ENCODE measurements around the gene HEXIM1.

HEXIM1 gene

DNA sequence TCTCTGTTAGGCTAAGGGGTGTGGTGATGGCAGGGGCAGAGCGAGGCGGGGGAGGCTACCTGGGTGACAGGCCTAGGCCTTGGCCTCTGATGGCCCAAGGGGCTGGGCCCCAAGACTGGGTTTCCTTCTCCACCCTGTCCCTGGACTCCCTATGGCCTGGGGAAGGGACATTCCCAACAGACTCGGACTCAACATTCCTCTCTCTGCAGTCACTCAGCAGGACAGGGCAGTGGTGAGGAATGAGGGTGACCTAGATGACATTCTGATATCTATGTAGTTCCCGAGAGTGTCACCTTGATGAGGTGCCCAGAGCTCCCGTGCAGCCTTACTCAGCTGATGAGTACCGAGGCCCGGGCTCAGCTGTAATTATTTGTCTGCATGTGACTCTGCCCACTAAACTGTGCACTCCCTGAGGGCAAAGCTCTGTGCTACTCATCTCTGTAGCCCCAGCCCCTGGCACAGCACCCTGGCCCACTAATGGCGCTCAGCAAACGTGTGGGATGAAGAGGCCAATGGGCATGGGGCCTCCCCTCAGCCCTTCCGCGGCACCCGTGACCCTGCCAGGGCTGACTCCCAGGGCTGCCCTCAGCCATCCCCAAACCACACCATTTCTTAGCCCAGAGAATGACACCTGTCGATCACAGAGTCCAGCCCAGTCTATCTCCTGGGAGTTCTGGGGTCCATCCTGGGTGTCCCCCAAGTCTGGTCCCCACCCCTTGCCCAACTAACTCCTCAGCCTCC, 18.2 kb upstream of the HEXIM1 start:
- H3K4me1 ChIP-seq (ENCODE audit: control insufficient read depth, insufficient read depth, low read length): peaks cover 16% of the 10 kb centered on the region

GRCh38 chr17:45130681-45131615, 17.3 kb upstream of the HEXIM1 start:
- Histone ChIP-seq H3K9me3 (ENCODE audit: control insufficient read depth, low read length) (no peaks in the 10 kb centered on the region), H3K27me3 (ENCODE audit: control insufficient read depth, insufficient read depth, low read length, poor library complexity, severe bottlenecking) (peaks cover 3% of the 10 kb centered on the region), H3K4me3 (ENCODE audit: insufficient read depth, low read depth, low read length) (no peak overlapping the region), H3K36me3 (ENCODE audit: control insufficient read depth, insufficient read depth, low read length) (no peaks in the 10 kb centered on the region), H3K4me1 (ENCODE audit: control insufficient read depth, insufficient read depth, low read length) (peaks cover 16% of the 10 kb centered on the region), H3K27ac (ENCODE audit: insufficient read depth, low read depth, low read length, poor library complexity, severe bottlenecking) (no peak overlapping the region)
- 90 to 92% methylated on average over 17 of the region's 17 CpGs for WGBS, 2 experiments

More for the DNA sequence above, 18.2 kb upstream of the HEXIM1 start:
- WGBS, 2 experiments: 85 to 88% methylated on average over 13 of the region's 13 CpGs
- Histone ChIP-seq H3K27ac (ENCODE audit: insufficient read depth, low read depth, low read length, poor library complexity, severe bottlenecking) (no peak overlapping the region), H3K27me3 (ENCODE audit: control insufficient read depth, insufficient read depth, low read length, poor library complexity, severe bottlenecking) (peaks cover 3% of the 10 kb centered on the region), H3K4me3 (ENCODE audit: insufficient read depth, low read depth, low read length) (no peak overlapping the region), H3K9me3 (ENCODE audit: control insufficient read depth, low read length) (no peaks in the 10 kb centered on the region), H3K36me3 (ENCODE audit: control insufficient read depth, insufficient read depth, low read length) (no peaks in the 10 kb centered on the region)

- Histone ChIP-seq H3K36me3 (ENCODE audit: control insufficient read depth, insufficient read depth, low read length) (no peaks in the 10 kb centered on the region), H3K4me3 (ENCODE audit: insufficient read depth, low read depth, low read length) (peak overlapping the region; percentile 67), H3K9me3 (ENCODE audit: control insufficient read depth, low read length) (no peaks in the 10 kb centered on the region), H3K27me3 (ENCODE audit: control insufficient read depth, insufficient read depth, low read length, poor library complexity, severe bottlenecking) (peaks cover 3% of the 10 kb centered on the region), H3K4me1 (ENCODE audit: control insufficient read depth, insufficient read depth, low read length) (peaks cover 16% of the 10 kb centered on the region), H3K27ac (ENCODE audit: insufficient read depth, low read depth, low read length, poor library complexity, severe bottlenecking) (peak overlapping the region; percentile 50)
- WGBS, 2 experiments: 16% methylated on average over 46 of the region's 46 CpGs
These were observed 16.5 kb upstream of the HEXIM1 start for GRCh38 chr17:45131616-45132319.

DNA sequence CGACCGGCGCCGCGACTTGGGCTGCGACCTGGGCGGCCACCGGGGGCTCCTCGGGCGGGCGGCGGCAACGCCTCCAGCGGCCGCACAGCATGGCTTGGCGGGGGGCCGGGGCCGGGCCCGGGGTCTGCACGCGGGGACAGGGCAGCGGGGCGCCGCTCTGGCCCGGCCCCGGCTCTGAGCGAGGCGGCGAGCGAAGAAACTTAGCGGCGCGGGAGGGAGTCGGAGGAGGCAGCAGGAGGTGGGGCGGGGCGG, 16.0 kb upstream of the HEXIM1 start, which contains the start of gene PLCD3:
TSS of gene PLCD3 (minus strand) at position 196 of the 252 bp plus-strand sequence. CDS start at position 91, 105 bp downstream.
- peak within 1 kb of the TSS; percentile 50 for H3K27ac ChIP-seq (ENCODE audit: insufficient read depth, low read depth, low read length, poor library complexity, severe bottlenecking)
- no peaks in the 10 kb centered on the region for H3K9me3 ChIP-seq (ENCODE audit: control insufficient read depth, low read length)
- WGBS, 2 experiments: 1% methylated on average over 36 of the region's 36 CpGs
- peak within 1 kb of the TSS; percentile 67 for H3K4me3 ChIP-seq (ENCODE audit: insufficient read depth, low read depth, low read length)
- H3K4me1 ChIP-seq (ENCODE audit: control insufficient read depth, insufficient read depth, low read length): peaks cover 16% of the 10 kb centered on the region
- peaks cover 3% of the 10 kb centered on the region for H3K27me3 ChIP-seq (ENCODE audit: control insufficient read depth, insufficient read depth, low read length, poor library complexity, severe bottlenecking)
- no peaks in the 10 kb centered on the region for H3K36me3 ChIP-seq (ENCODE audit: control insufficient read depth, insufficient read depth, low read length)

GRCh38 chr17:45132572-45133463, 15.5 kb upstream of the HEXIM1 start:
- Histone ChIP-seq H3K4me1 (ENCODE audit: control insufficient read depth, insufficient read depth, low read length) (peaks cover 16% of the 10 kb centered on the region), H3K36me3 (ENCODE audit: control insufficient read depth, insufficient read depth, low read length) (no peaks in the 10 kb centered on the region), H3K4me3 (ENCODE audit: insufficient read depth, low read depth, low read length) (peak overlapping the region; percentile 67), H3K9me3 (ENCODE audit: control insufficient read depth, low read length) (no peaks in the 10 kb centered on the region), H3K27ac (ENCODE audit: insufficient read depth, low read depth, low read length, poor library complexity, severe bottlenecking) (peak overlapping the region; percentile 26), H3K27me3 (ENCODE audit: control insufficient read depth, insufficient read depth, low read length, poor library complexity, severe bottlenecking) (peaks cover 3% of the 10 kb centered on the region)
- WGBS, 2 experiments: 3% methylated on average over 71 of the region's 71 CpGs

DNA sequence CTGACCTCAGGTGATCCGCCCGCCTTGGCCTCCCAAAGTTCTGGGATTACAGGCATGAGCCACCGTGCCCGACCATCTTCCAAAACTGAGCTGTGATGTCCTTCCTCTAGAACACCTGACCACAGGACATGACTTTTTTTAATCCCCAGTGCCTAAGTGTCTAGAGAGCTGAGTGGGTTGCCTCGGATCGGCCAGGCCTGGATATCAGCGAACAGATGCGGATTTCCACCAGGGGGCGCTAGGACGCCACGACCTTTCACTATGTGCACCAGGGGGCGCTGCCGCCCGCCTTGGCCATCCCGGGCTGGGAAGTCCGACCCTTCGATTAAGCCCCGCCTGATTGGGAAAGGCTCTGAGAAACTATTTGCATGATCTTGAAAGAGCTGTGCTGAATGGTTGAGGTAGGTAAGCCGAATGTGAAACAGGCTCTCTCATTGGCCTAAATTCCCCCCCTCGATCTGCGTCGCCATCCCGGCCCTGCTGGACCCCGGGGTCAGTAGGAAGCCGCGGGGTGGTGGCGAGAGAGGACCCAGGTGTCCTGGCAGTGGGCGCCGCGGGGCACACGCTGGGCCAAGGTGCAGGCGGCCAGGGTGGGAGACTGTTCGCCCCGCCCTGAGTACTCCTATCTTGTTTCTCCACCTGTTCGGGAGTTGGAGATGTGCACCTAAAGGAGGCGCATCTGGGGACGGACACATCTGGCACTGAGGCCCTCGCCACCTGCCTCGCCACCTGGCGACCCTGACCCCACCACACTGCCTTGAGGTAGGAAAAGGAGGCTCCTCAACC, 12.9 kb upstream of the HEXIM1 start, which contains the start of gene ACBD4:
TSS of gene ACBD4 (plus strand) at position 496 of the 786 bp plus-strand sequence. CDS start 458 bp downstream, outside the sequence.
- Histone ChIP-seq H3K4me3 (ENCODE audit: insufficient read depth, low read depth, low read length) (peak within 1 kb of the TSS; percentile 48), H3K36me3 (ENCODE audit: control insufficient read depth, insufficient read depth, low read length) (no peaks in the 10 kb centered on the region), H3K9me3 (ENCODE audit: control insufficient read depth, low read length) (no peaks in the 10 kb centered on the region), H3K27ac (ENCODE audit: insufficient read depth, low read depth, low read length, poor library complexity, severe bottlenecking) (no peak within 1 kb of the TSS), H3K4me1 (ENCODE audit: control insufficient read depth, insufficient read depth, low read length) (peaks cover 15% of the 10 kb centered on the region), H3K27me3 (ENCODE audit: control insufficient read depth, insufficient read depth, low read length, poor library complexity, severe bottlenecking) (peaks cover 3% of the 10 kb centered on the region)
- 21 to 22% methylated on average over 40 of the region's 40 CpGs for WGBS, 2 experiments

DNA sequence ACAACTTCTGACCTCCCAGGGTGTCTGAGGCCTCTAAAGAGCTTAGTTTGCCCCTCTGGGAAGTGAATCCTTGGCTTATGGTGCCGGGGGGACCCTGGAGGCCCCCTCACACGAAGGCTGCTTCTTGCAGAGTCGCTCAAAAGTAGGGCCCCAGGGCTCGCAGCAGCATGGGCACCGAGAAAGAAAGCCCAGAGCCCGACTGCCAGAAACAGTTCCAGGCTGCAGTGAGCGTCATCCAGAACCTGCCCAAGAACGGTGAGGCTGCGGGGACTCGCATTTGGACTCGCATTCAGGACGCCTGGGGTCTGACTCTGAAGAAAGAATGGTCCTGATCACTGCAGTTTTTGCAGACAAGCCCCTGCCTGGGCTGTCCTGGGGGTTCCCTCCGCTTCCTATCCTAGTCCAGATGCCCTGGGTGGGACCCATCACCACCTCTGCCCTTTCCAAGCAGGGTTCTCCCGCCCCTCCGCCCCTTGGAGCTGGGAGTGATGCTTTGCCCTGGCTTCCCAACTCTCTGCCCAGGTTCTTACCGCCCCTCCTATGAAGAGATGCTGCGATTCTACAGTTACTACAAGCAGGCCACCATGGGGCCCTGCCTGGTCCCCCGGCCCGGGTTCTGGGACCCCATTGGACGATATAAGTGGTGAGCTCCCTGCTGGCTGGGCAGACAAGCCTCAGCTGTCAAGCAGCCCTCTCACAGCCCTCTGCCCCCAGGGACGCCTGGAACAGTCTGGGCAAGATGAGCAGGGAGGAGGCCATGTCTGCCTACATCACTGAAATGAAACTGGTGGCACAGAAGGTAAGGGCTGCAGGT, 12.1 kb upstream of the HEXIM1 start:
- no peaks in the 10 kb centered on the region for H3K9me3 ChIP-seq (ENCODE audit: control insufficient read depth, low read length)
- H3K4me3 ChIP-seq (ENCODE audit: insufficient read depth, low read depth, low read length): peak overlapping the region; percentile 48
- H3K36me3 ChIP-seq (ENCODE audit: control insufficient read depth, insufficient read depth, low read length): no peaks in the 10 kb centered on the region
- WGBS, 2 experiments: 90% methylated on average over 21 of the region's 21 CpGs
- peaks cover 15% of the 10 kb centered on the region for H3K4me1 ChIP-seq (ENCODE audit: control insufficient read depth, insufficient read depth, low read length)
- peaks cover 3% of the 10 kb centered on the region for H3K27me3 ChIP-seq (ENCODE audit: control insufficient read depth, insufficient read depth, low read length, poor library complexity, severe bottlenecking)
- no peak overlapping the region for H3K27ac ChIP-seq (ENCODE audit: insufficient read depth, low read depth, low read length, poor library complexity, severe bottlenecking)

DNA sequence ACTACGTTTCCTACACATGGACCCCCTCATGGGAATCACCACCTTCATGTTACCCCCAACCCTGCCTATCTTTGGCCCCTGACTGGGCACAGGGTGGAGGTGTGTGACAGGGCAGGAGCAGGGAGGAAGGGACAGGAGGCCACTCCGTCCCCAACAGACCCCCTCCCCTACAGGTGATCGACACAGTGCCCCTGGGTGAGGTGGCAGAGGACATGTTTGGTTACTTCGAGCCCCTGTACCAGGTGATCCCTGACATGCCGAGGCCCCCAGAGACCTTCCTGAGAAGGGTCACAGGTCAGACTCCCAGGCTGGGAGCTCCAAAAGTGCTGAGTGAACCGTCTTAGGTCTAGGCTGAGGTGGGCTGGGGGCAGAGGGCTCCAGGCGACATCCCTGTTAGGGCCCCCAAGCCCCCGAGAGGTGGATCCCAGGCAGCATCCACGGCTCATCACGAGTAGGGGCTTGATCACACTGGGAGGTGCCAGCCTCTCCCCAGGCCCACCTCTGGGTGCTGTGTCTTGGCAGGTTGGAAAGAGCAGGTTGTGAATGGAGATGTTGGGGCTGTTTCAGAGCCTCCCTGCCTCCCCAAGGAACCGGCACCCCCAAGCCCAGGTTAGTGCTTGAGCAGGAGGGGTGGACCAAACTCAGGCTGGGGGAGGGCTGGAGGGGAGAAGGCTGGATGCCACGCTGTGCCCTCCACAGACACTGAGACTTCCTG, 11.3 kb upstream of the HEXIM1 start:
- H3K9me3 ChIP-seq (ENCODE audit: control insufficient read depth, low read length): no peaks in the 10 kb centered on the region
- no peak overlapping the region for H3K27ac ChIP-seq (ENCODE audit: insufficient read depth, low read depth, low read length, poor library complexity, severe bottlenecking)
- no peak overlapping the region for H3K4me3 ChIP-seq (ENCODE audit: insufficient read depth, low read depth, low read length)
- H3K27me3 ChIP-seq (ENCODE audit: control insufficient read depth, insufficient read depth, low read length, poor library complexity, severe bottlenecking): peaks cover 3% of the 10 kb centered on the region
- WGBS, 2 experiments: 92 to 93% methylated on average over 12 of the region's 12 CpGs
- H3K36me3 ChIP-seq (ENCODE audit: control insufficient read depth, insufficient read depth, low read length): no peaks in the 10 kb centered on the region
- H3K4me1 ChIP-seq (ENCODE audit: control insufficient read depth, insufficient read depth, low read length): peaks cover 15% of the 10 kb centered on the region

All from ectodermal cell (in vitro differentiated cells).